HepG2 (cell line): ENCODE results near the gene SMARCA2. TPM values are rescaled to one million over a fixed set of nuclear protein-coding genes. Genes with fewer than 3 reads are reported as not detected.

Experiments used
- ATAC-seq: fragments of 200-7000 bp; cut with Tn5 transposase; 3 replicates; pipeline ENCODE4 v1.9.1; 2020; ENCODE audit warnings: mild to moderate bottlenecking, moderate library complexity
- BruUV-seq: library from RNA; stranded (reverse); fragments of 400-500 nt; replicated peaks from 2 replicates; lab custom pipeline; 2021; lab: Mats Ljungman, UMichigan
- CTCF ChIA-PET: fragments of 300-600 bp; formaldehyde crosslinking; extraction: SDS; loops from one replicate; lab custom pipeline; 2021; ENCODE audit warnings: low total read pairs, inconsistent platforms, low intra/inter-chr PET ratio; lab: Yijun Ruan, JAX
- POLR2A ChIA-PET: fragments of 350-600 bp; sonication (Branson Sonifier 250); formaldehyde crosslinking; loops from one replicate; lab custom pipeline; 2020; ENCODE audit warnings: antibody characterized with exemption, inconsistent platforms; lab: Yijun Ruan, JAX
- DNase-seq: peaks from one replicate; pipeline ENCODE4 v3.0.0-alpha.2; 2015; ENCODE audit warnings: low spot score
- FAIRE-seq: peaks from 3 replicates; lab custom pipeline; 2011; peaks lifted over from hg19 to GRCh38; lab: Jason Lieb, UNC
- H2AFZ ChIP-seq: one replicate; pipeline ENCODE4 v1.6.1; 2011; ENCODE audit warnings: low read length, inconsistent platforms
- H3K27ac ChIP-seq: fragments of 300-600 bp; 3 replicates; pipeline ENCODE4 v1.8.0; 2011; ENCODE audit warnings: mixed run types, mild to moderate bottlenecking, mixed read lengths, low read length, inconsistent platforms; ENCODE audit not compliant: insufficient read depth; ENCODE audit errors: extremely low read length
- H3K27me3 ChIP-seq, 2 experiments: fragments of 200-600 bp in 1 of 2; 2 replicates in 1 of 2; 3 replicates in 1 of 2; pipeline versions ENCODE4 v1.6.0 to v1.8.0; 2011; ENCODE audit warnings: low read length in 2 of 2, mild to moderate bottlenecking in 2 of 2, moderate library complexity in 2 of 2, inconsistent platforms in 1 of 2; ENCODE audit not compliant: insufficient read depth in 2 of 2, control insufficient read depth in 1 of 2
- H3K36me3 ChIP-seq, 2 experiments: fragments of 200-600 bp in 1 of 2; replicated peaks in 1 of 2; 2 replicates in 1 of 2; 3 replicates in 1 of 2; pipeline versions ENCODE4 v1.5.1 to v1.8.0; 2011; ENCODE audit warnings: low read length in 2 of 2, inconsistent platforms in 1 of 2; ENCODE audit not compliant: insufficient read depth in 2 of 2, control insufficient read depth in 1 of 2
- H3K4me1 ChIP-seq: 2 replicates; pipeline ENCODE4 v1.5.1; 2012; ENCODE audit warnings: low read length, inconsistent platforms; ENCODE audit not compliant: insufficient read depth
- H3K4me2 ChIP-seq: 2 replicates; pipeline ENCODE4 v1.6.0; 2011; ENCODE audit warnings: low read depth, low read length, inconsistent platforms
- H3K4me3 ChIP-seq, 3 experiments: fragments of 200-600 bp in 1 of 3; sonication (generic), shearing (Covaris generic) in 1 of 3; replicated peaks in 1 of 3; 2 replicates each; pipeline ENCODE4 v1.5.1; 2011 to 2016; ENCODE audit warnings: low read length in 3 of 3, inconsistent platforms in 2 of 3, low read depth in 2 of 3, mild to moderate bottlenecking in 2 of 3, control low read depth in 1 of 3, mixed read lengths in 1 of 3; ENCODE audit not compliant: insufficient read depth in 1 of 3
- H3K79me2 ChIP-seq: one replicate; pipeline ENCODE4 v1.6.1; 2011; ENCODE audit warnings: low read length, inconsistent platforms; ENCODE audit not compliant: insufficient read depth
- H3K9ac ChIP-seq: 2 replicates; pipeline ENCODE4 v1.6.0; 2011; ENCODE audit warnings: mild to moderate bottlenecking, low read depth, low read length, inconsistent platforms; ENCODE audit not compliant: insufficient read depth
- H3K9me3 ChIP-seq: 2 replicates; pipeline ENCODE4 v1.5.1; 2012; ENCODE audit warnings: mild to moderate bottlenecking, low read length
- H4K20me1 ChIP-seq: 2 replicates; pipeline ENCODE4 v1.6.0; 2011; ENCODE audit warnings: inconsistent platforms, mild to moderate bottlenecking, low read length, moderate library complexity; ENCODE audit not compliant: insufficient read depth
- GTF3A ChIP-seq: sonication (generic); formaldehyde crosslinking; conservative IDR thresholded peaks from 2 replicates; pipeline ENCODE4 v1.4.0; 2020; ENCODE audit warnings: mild to moderate bottlenecking, missing genetic modification reagents
- MAF1 ChIP-seq: sonication (generic); formaldehyde crosslinking; IDR thresholded peaks from 2 replicates; pipeline ENCODE4 v1.5.0; 2020; ENCODE audit warnings: missing genetic modification reagents, borderline replicate concordance
- MED8 ChIP-seq: sonication (generic); formaldehyde crosslinking; IDR thresholded peaks from 2 replicates; pipeline ENCODE4 v1.8.1; 2023; ENCODE audit warnings: mild to moderate bottlenecking, missing genetic modification reagents; ENCODE audit not compliant: insufficient replicate concordance
- WGBS: methylation state at CpG from one replicate; pipeline ENCODE4 v1.1.6; 2017; ENCODE audit warnings: low lambda C conversion rate; 5-methylcytosine and 5-hydroxymethylcytosine counted together
- in situ Hi-C: cut with HindIII; loops from 2 replicates; pipeline ENCODE4 v1.10.0; 2017; ENCODE audit warnings: low pct_unique_long_range_greater_than_20kb; ENCODE audit not compliant: extremely low pct_ligation_motif_present
- intact Hi-C: fragments of 100-400 bp; cut with micrococcal nuclease; formaldehyde crosslinking; loops from one replicate; pipeline ENCODE4 v1.10.0; 2022; ENCODE audit not compliant: unreplicated experiment
- polyA plus RNA-seq, 8 experiments: library from polyadenylated mRNA; depleted of rRNA in 3 of 8; stranded (reverse) in 7 of 8; unstranded in 1 of 8; fragments of >200 nt; fragmentation: Illumina TruSeq in 4 of 8; extraction: Trizol in 4 of 8; gene quantifications; 2 replicates each; pipeline versions ENCODE4 v1.2.1 to v1.2.3, GENCODE V29; 2011 to 2016; ENCODE audit warnings: low read depth in 4 of 8, missing spikeins in 1 of 8, mixed read lengths in 1 of 8; ENCODE audit not compliant: insufficient read depth in 1 of 8
- total RNA-seq, 5 experiments: library from RNA; depleted of rRNA; stranded (reverse); fragments of >200 nt; fragmentation: Illumina TruSeq; extraction: Trizol; gene quantifications; 2 replicates each; pipeline ENCODE4 v1.2.3, GENCODE V29; 2016; ENCODE audit warnings: low read depth in 1 of 5
- TF ChIP-seq, protein P1 (sequence below): sonication (generic); formaldehyde crosslinking; IDR thresholded peaks from 2 replicates; pipeline ENCODE4 v1.8.1; 2023; ENCODE audit warnings: mild to moderate bottlenecking, inconsistent platforms, moderate library complexity, missing genetic modification reagents, borderline replicate concordance
- TF ChIP-seq, protein P2 (sequence below): sonication (generic); formaldehyde crosslinking; IDR thresholded peaks from 2 replicates; pipeline ENCODE4 v1.8.1; 2022; ENCODE audit warnings: low read depth, mild to moderate bottlenecking, missing genetic modification reagents
- TF ChIP-seq, protein P3 (sequence below): IDR thresholded peaks from 2 replicates; pipeline ENCODE4 v1.4.0; 2020; ENCODE audit warnings: mild to moderate bottlenecking, missing genetic modification reagents

Gene SMARCA2
- total and polyA plus RNA-seq, 2 of the 13 experiments (the other 11 are each of a cell fraction or from before 2014, with no cell fraction given), result 22.5 to 23.7 TPM

DNA sequence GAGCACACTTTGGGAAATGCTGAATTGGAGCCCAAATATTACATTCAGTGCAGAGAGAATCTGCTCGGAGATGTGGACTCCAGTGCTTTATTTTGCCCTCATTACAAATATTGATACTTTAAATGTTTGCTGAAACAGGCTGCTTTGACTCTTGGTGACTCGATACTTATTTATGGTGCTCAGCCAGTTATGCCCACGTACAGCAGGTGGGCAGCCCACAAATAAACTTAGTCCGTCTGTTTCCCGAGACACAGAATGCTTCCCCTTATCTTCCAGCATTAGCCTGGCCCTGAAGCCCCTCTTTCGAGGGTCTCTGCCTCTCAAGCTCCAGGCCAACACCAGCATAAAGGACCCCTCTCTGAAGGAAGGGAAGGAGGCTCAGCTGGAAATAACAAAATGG, 158.7 kb downstream of the SMARCA2 start:
- WGBS, result 80% methylated on average over 5 of the region's 6 CpGs

DNA sequence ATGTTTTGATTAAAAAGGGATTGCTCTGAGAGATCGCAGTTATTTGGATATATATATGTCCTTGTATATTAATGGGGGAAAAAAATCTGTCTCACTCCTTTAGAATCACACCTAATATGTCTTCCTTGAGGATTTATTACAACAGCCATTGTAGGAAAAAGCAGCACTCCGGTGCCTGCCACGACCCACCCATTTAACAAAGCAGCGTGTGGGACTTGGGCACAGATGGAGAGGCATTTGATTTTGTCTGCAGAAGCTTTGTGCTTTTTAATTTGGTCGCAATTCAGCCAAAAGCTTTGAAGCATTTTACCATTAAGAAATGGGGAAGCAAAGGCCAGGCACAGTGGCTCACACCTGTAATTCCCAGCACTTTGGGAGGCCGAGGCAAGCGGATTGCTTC, 159.2 kb downstream of the SMARCA2 start:
- in situ Hi-C loops (no loop called here), intact Hi-C loops (no loop called here)
- no TSS peak for BruUV-seq
- Histone ChIP-seq H3K9ac (no peak overlapping the region), H3K9me3 (no peaks in the 10 kb centered on the region), H4K20me1 (no peaks in the 10 kb centered on the region), H3K36me3 (peaks cover 2% of the 10 kb centered on the region in 2 experiments; a peak in 1 of 5 replicates), H3K79me2 (no peaks in the 10 kb centered on the region), H2AFZ (no peak overlapping the region), H3K27me3 (no peaks in the 10 kb centered on the region), H3K4me1 (peaks cover 9% of the 10 kb centered on the region), H3K27ac (no peak overlapping the region), H3K4me3 (no peak overlapping the region), H3K4me2 (no peak overlapping the region)
- WGBS, result 94% methylated on average over 7 of the region's 7 CpGs
- no peak for ATAC-seq
- no peak for FAIRE-seq
- DNase-seq, result no peak
- CTCF ChIA-PET, result no interaction called here
- POLR2A ChIA-PET, result no interaction called here
- TF ChIP-seq, protein P1, sequence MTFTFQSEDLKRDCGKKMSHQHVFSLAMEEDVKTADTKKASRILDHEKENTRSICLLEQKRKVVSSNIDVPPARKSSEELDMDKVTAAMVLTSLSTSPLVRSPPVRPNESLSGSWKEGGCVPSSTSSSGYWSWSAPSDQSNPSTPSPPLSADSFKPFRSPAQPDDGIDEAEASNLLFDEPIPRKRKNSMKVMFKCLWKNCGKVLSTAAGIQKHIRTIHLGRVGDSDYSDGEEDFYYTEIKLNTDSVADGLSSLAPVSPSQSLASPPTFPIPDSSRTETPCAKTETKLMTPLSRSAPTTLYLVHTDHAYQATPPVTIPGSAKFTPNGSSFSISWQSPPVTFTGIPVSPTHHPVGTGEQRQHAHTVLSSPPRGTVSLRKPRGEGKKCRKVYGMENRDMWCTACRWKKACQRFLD (CRISPR knock-in tag), result no peak
- TF ChIP-seq, protein P2, sequence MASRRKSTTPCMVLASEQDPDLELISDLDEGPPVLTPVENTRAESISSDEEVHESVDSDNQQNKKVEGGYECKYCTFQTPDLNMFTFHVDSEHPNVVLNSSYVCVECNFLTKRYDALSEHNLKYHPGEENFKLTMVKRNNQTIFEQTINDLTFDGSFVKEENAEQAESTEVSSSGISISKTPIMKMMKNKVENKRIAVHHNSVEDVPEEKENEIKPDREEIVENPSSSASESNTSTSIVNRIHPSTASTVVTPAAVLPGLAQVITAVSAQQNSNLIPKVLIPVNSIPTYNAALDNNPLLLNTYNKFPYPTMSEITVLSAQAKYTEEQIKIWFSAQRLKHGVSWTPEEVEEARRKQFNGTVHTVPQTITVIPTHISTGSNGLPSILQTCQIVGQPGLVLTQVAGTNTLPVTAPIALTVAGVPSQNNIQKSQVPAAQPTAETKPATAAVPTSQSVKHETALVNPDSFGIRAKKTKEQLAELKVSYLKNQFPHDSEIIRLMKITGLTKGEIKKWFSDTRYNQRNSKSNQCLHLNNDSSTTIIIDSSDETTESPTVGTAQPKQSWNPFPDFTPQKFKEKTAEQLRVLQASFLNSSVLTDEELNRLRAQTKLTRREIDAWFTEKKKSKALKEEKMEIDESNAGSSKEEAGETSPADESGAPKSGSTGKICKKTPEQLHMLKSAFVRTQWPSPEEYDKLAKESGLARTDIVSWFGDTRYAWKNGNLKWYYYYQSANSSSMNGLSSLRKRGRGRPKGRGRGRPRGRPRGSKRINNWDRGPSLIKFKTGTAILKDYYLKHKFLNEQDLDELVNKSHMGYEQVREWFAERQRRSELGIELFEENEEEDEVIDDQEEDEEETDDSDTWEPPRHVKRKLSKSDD (CRISPR knock-in tag), result no peak
- TF ChIP-seq GTF3A (CRISPR knock-in tag) (no peak), MAF1 (CRISPR knock-in tag) (no peak)

More for the DNA sequence above, 158.7 kb downstream of the SMARCA2 start:
- ChIA-PET CTCF (no interaction called here), POLR2A (no interaction called here)
- Histone ChIP-seq H3K4me1 (peaks cover 9% of the 10 kb centered on the region), H3K36me3 (peaks cover 2% of the 10 kb centered on the region in 2 experiments; a peak in 1 of 5 replicates), H3K9me3 (no peaks in the 10 kb centered on the region), H3K27ac (no peak overlapping the region), H3K79me2 (no peaks in the 10 kb centered on the region), H3K9ac (no peak overlapping the region), H3K4me2 (no peak overlapping the region), H4K20me1 (no peaks in the 10 kb centered on the region), H2AFZ (no peak overlapping the region), H3K27me3 (no peaks in the 10 kb centered on the region), H3K4me3 (no peak overlapping the region)
- in situ Hi-C loops, result no loop called here
- intact Hi-C loops, result no loop called here
- FAIRE-seq (no peak), DNase-seq (no peak), ATAC-seq (no peak)
- TF ChIP-seq, protein P3, sequence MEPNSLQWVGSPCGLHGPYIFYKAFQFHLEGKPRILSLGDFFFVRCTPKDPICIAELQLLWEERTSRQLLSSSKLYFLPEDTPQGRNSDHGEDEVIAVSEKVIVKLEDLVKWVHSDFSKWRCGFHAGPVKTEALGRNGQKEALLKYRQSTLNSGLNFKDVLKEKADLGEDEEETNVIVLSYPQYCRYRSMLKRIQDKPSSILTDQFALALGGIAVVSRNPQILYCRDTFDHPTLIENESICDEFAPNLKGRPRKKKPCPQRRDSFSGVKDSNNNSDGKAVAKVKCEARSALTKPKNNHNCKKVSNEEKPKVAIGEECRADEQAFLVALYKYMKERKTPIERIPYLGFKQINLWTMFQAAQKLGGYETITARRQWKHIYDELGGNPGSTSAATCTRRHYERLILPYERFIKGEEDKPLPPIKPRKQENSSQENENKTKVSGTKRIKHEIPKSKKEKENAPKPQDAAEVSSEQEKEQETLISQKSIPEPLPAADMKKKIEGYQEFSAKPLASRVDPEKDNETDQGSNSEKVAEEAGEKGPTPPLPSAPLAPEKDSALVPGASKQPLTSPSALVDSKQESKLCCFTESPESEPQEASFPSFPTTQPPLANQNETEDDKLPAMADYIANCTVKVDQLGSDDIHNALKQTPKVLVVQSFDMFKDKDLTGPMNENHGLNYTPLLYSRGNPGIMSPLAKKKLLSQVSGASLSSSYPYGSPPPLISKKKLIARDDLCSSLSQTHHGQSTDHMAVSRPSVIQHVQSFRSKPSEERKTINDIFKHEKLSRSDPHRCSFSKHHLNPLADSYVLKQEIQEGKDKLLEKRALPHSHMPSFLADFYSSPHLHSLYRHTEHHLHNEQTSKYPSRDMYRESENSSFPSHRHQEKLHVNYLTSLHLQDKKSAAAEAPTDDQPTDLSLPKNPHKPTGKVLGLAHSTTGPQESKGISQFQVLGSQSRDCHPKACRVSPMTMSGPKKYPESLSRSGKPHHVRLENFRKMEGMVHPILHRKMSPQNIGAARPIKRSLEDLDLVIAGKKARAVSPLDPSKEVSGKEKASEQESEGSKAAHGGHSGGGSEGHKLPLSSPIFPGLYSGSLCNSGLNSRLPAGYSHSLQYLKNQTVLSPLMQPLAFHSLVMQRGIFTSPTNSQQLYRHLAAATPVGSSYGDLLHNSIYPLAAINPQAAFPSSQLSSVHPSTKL (CRISPR knock-in tag), result no peak
- no peak for TF ChIP-seq MED8 (CRISPR knock-in tag)
- BruUV-seq, result no TSS peak
